Upper lobe of left lung (tissue), 4 donors: ENCODE measurements around the gene ZDHHC21.

ENCODE experiments used
- EP300 ChIP-seq, 4 donors: sonication (generic); formaldehyde crosslinking; IDR thresholded peaks; one replicate each; pipeline ENCODE4 v1.5.1; 2017; ENCODE audit warnings: antibody characterized with exemption in 4 of 4, control low read depth in 2 of 4
- POLR2A ChIP-seq, 4 donors: fragments of 450-650 bp; IDR thresholded peaks; one replicate each; pipeline ENCODE4 v1.5.1; 2016 to 2017; ENCODE audit warnings: antibody characterized with exemption in 4 of 4, mild to moderate bottlenecking in 2 of 4
- TF ChIP-seq, protein P1 (sequence below), 6 experiments: fragments of 450-650 bp in 4 of 6; fragments of 200-600 bp in 2 of 6; sonication (generic) in 2 of 6; IDR thresholded peaks; one replicate each; pipeline ENCODE4 v1.5.1; 2016 to 2019; ENCODE audit warnings: antibody characterized with exemption in 6 of 6

DNA sequence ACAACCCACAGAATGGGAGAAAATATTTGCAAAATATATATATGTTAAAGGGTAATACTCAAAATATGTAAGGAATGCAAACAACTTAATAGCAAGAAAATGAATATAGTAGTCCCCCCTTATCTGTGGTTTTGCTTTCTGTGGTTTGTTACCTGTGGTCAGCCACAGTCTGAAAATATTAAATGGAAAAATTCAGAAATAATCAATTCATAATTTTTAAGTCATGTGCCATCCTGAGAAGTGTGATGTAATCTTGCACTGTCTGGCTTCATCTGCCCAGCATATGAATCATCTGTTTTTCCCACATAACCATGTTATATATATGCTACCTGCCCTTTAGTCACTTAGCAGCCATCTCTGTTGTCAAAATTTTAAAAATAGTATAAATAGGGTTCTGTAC, 17.6 kb upstream of the ZDHHC21 start:
- TF ChIP-seq, protein P1, sequence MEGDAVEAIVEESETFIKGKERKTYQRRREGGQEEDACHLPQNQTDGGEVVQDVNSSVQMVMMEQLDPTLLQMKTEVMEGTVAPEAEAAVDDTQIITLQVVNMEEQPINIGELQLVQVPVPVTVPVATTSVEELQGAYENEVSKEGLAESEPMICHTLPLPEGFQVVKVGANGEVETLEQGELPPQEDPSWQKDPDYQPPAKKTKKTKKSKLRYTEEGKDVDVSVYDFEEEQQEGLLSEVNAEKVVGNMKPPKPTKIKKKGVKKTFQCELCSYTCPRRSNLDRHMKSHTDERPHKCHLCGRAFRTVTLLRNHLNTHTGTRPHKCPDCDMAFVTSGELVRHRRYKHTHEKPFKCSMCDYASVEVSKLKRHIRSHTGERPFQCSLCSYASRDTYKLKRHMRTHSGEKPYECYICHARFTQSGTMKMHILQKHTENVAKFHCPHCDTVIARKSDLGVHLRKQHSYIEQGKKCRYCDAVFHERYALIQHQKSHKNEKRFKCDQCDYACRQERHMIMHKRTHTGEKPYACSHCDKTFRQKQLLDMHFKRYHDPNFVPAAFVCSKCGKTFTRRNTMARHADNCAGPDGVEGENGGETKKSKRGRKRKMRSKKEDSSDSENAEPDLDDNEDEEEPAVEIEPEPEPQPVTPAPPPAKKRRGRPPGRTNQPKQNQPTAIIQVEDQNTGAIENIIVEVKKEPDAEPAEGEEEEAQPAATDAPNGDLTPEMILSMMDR (IDR thresholded peaks at IDR 0.05) = no peak
- TF ChIP-seq EP300 (IDR thresholded peaks at IDR 0.05) = no peak
- no peak for TF ChIP-seq POLR2A (IDR thresholded peaks at IDR 0.05)
